Endodermal cell (in vitro differentiated cells): ENCODE results near the gene GNAI2. TPM values are rescaled to one million over a fixed set of nuclear protein-coding genes. Genes with fewer than 3 reads are reported as not detected.
"Not testable (repeated sequence)": the region's sequence is repeated elsewhere in the genome, so short reads cannot be mapped to it uniquely, and the experiment has no call there.

Source experiments
- DNase-seq: peaks from one replicate; pipeline ENCODE4 v3.0.0-alpha.2; 2017
- H3K27ac ChIP-seq: 2 replicates; pipeline ENCODE4 v1.5.1; 2013; ENCODE audit warnings: mild to moderate bottlenecking, low read depth, low read length, moderate library complexity
- H3K27me3 ChIP-seq: 2 replicates; pipeline ENCODE4 v1.6.1; 2013; ENCODE audit warnings: mild to moderate bottlenecking, low read length, moderate library complexity; ENCODE audit not compliant: insufficient read depth, control insufficient read depth, poor library complexity, severe bottlenecking
- H3K36me3 ChIP-seq: 2 replicates; pipeline ENCODE4 v1.7.0; 2013; ENCODE audit warnings: mild to moderate bottlenecking, low read length, moderate library complexity; ENCODE audit not compliant: control insufficient read depth, insufficient read depth
- H3K4me1 ChIP-seq: one replicate; pipeline ENCODE4 v1.7.0; 2013; ENCODE audit warnings: low read length; ENCODE audit not compliant: control insufficient read depth, insufficient read depth
- H3K4me3 ChIP-seq: 2 replicates; pipeline ENCODE4 v1.5.1; 2013; ENCODE audit warnings: mild to moderate bottlenecking, low read length, moderate library complexity
- H3K9ac ChIP-seq: 2 replicates; pipeline ENCODE4 v1.6.1; 2013; ENCODE audit warnings: mild to moderate bottlenecking, low read length, moderate library complexity; ENCODE audit not compliant: poor library complexity, severe bottlenecking; ENCODE audit errors: extremely low read depth
- H3K9me3 ChIP-seq: 2 replicates; pipeline ENCODE4 v1.6.1; 2013; ENCODE audit warnings: mild to moderate bottlenecking, low read length, moderate library complexity; ENCODE audit not compliant: control insufficient read depth
- H3K27ac Mint-ChIP-seq: 2 replicates; pipeline ENCODE4 v1.8.0; 2020; ENCODE audit warnings: mixed read lengths
- H3K27me3 Mint-ChIP-seq: 2 replicates; pipeline ENCODE4 v1.8.0; 2021; ENCODE audit warnings: mild to moderate bottlenecking, mixed read lengths; ENCODE audit not compliant: insufficient read depth
- H3K36me3 Mint-ChIP-seq: 2 replicates; pipeline ENCODE4 v1.8.0; 2020; ENCODE audit warnings: low read depth, mixed read lengths
- H3K4me1 Mint-ChIP-seq: 2 replicates; pipeline ENCODE4 v1.8.0; 2020; ENCODE audit warnings: mixed read lengths
- H3K4me3 Mint-ChIP-seq: 2 replicates; pipeline ENCODE4 v1.8.0; 2020; ENCODE audit warnings: mild to moderate bottlenecking, moderate library complexity, mixed read lengths
- H3K9me3 Mint-ChIP-seq: 2 replicates; pipeline ENCODE4 v1.8.0; 2020; ENCODE audit warnings: mild to moderate bottlenecking, mixed read lengths
- WGBS, 2 experiments: methylation state at CpG; one replicate each; pipeline versions ENCODE4 v1.1.5 to v1.1.7; 2013; ENCODE audit warnings: missing lambda C conversion rate in 2 of 2, mixed read lengths in 1 of 2; ENCODE audit not compliant: insufficient coverage in 1 of 2, insufficient read length in 1 of 2; 5-methylcytosine and 5-hydroxymethylcytosine counted together
- total RNA-seq, 2 donors: library from RNA; stranded (reverse); fragmentation: NEBNext Ultra II Directional in 1 of 2; extraction: Animal tissue kit (Norgen Biotek cat#: 25700) in 1 of 2; gene quantifications; 2 replicates in 1 of 2; 3 replicates in 1 of 2; pipeline ENCODE4 v1.2.1, GENCODE V29; 2021
- TF ChIP-seq, protein P1 (sequence below): fragments of 200-600 bp; sonication (generic); conservative IDR thresholded peaks from 2 replicates; pipeline ENCODE4 v1.5.0; 2021; ENCODE audit warnings: antibody characterized with exemption, mild to moderate bottlenecking

Gene GNAI2
- total RNA-seq, 2 donors from 2014 or later: 243 to 278 TPM

DNA sequence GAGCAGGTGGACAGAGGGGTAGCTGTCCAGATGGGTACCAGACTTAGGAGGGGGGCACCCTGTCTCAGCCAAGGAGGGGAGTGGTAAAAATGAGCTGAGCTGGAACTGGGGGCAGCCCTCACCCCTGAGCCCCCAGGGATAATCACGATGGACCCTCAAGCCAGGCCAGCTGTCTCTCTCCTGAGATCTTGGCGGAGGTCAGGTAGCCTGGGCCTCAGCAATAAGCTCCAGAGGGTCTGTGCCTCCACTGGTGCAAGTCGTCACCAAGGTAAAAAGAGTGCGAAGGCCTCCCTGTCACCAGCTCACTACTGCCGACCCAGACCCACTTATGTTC lies 25.9 kb upstream of the GNAI2 start:
- Histone ChIP-seq H3K27ac (no peak overlapping the region), H3K36me3 (no peaks in the 10 kb centered on the region), H3K27me3 (peaks cover 22% of the 10 kb centered on the region), H3K4me3 (no peak overlapping the region), H3K9ac (no peak overlapping the region), H3K4me1 (no peaks in the 10 kb centered on the region), H3K9me3 (no peaks in the 10 kb centered on the region)
- no peak for DNase-seq
- Mint-ChIP-seq H3K27me3 (peaks cover 28% of the 10 kb centered on the region), H3K9me3 (no peaks in the 10 kb centered on the region), H3K4me3 (no peak overlapping the region), H3K36me3 (no peaks in the 10 kb centered on the region), H3K4me1 (no peaks in the 10 kb centered on the region), H3K27ac (no peak overlapping the region)
- 91 to 93% methylated on average over 5 of the region's 5 CpGs for whole genome bisulfite sequencing, 2 experiments
- TF ChIP-seq, protein P1, sequence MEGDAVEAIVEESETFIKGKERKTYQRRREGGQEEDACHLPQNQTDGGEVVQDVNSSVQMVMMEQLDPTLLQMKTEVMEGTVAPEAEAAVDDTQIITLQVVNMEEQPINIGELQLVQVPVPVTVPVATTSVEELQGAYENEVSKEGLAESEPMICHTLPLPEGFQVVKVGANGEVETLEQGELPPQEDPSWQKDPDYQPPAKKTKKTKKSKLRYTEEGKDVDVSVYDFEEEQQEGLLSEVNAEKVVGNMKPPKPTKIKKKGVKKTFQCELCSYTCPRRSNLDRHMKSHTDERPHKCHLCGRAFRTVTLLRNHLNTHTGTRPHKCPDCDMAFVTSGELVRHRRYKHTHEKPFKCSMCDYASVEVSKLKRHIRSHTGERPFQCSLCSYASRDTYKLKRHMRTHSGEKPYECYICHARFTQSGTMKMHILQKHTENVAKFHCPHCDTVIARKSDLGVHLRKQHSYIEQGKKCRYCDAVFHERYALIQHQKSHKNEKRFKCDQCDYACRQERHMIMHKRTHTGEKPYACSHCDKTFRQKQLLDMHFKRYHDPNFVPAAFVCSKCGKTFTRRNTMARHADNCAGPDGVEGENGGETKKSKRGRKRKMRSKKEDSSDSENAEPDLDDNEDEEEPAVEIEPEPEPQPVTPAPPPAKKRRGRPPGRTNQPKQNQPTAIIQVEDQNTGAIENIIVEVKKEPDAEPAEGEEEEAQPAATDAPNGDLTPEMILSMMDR: no peak

DNA sequence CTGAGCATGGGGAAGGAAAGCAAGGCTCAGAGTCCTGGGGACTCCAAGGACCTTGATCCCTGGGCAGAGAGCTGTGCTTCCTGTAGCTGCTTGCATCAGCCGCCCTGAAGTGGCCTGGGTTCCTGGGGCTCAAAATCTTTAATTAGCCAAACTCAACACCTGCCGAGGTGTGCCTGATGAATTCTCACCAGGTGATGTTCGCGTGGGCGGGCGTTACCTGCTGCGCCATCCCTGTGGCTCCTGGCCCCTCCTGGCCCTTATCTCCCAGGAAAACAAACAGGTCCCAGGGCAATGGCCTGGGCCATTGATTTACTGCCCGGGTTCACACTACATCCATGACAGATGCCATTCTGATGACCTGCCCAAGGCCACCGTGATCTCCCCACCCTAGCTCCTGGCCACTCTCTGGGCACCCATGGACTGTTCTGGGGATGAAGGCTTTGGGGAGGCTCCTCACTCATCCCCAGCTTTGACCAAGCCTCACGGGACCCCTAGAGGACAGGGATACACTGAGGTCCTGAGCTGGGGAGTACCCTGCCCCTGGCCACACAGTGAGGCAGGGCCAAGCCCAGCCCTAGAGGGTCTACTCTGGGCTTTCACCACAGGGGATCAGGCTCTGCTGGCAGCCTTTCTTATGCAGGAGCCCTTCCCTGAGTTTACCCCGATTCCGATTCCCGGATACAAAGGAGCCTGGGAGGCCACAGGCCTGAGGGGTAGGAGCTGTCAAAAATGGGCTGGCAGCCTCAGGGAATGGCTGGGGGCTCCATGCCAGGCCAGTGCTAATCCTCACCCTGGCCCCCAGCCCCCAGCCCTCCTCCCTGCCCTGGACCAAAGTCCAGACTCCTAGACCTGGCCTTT lies 25.3 kb upstream of the GNAI2 start:
- Histone ChIP-seq H3K4me1 (no peaks in the 10 kb centered on the region), H3K36me3 (no peaks in the 10 kb centered on the region), H3K9ac (no peak overlapping the region), H3K27me3 (peaks cover 16% of the 10 kb centered on the region), H3K27ac (no peak overlapping the region), H3K9me3 (no peaks in the 10 kb centered on the region), H3K4me3 (no peak overlapping the region)
- WGBS, 2 experiments: 87 to 94% methylated on average over 8 to 13 of the region's 13 CpGs
- Mint-ChIP-seq H3K36me3 (no peaks in the 10 kb centered on the region), H3K4me3 (no peak overlapping the region), H3K27me3 (peaks cover 24% of the 10 kb centered on the region), H3K27ac (no peak overlapping the region), H3K9me3 (no peaks in the 10 kb centered on the region), H3K4me1 (no peaks in the 10 kb centered on the region)
- TF ChIP-seq, protein P1: no peak
- DNase-seq: no peak

DNA sequence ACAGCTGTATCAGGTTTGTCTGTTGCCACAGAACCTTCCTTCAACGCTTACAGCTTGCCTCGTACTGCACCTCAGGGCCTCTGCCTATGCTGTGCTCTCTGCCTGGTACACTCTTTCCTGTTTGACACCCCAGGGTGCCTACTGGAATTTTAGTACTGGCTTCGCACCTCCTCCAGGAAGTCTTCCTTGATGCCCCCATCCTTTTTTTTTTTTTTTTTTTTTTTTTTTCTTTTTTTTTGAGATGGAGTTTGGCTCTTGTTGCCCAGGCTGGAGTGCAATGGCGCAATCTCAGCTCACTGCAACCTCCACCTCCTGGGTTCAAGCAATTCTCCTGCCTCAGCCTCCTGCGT lies 24.7 kb upstream of the GNAI2 start:
- H3K4me3 Mint-ChIP-seq: not testable (repeated sequence)
- 92 to 100% methylated on average over 2 to 5 of the region's 5 CpGs for WGBS, 2 experiments

More for the DNA sequence above, 24.7 kb upstream of the GNAI2 start:
- H3K36me3 Mint-ChIP-seq, H3K4me3 ChIP-seq, H3K9ac ChIP-seq, H3K9me3 ChIP-seq, H3K9me3 Mint-ChIP-seq, H3K27ac ChIP-seq, H3K27me3 ChIP-seq, H3K4me1 Mint-ChIP-seq, H3K36me3 ChIP-seq, DNase-seq, H3K27ac Mint-ChIP-seq, H3K4me1 ChIP-seq: not testable (repeated sequence)
- H3K27me3 Mint-ChIP-seq: peaks cover 19% of the 10 kb centered on the region
